HepG2 (cell line): Measurements from ENCODE around the gene MIDN. TPM values are rescaled to one million over a fixed set of nuclear protein-coding genes. Genes with fewer than 3 reads are reported as not detected.

Experiments used
- CEBPG ChIP-seq: IDR thresholded peaks from 2 replicates; pipeline ENCODE4 v1.6.1; 2016
- EED ChIP-seq: sonication (generic); formaldehyde crosslinking; IDR thresholded peaks from 2 replicates; pipeline ENCODE4 v1.5.0; 2020; ENCODE audit warnings: mild to moderate bottlenecking, missing genetic modification reagents
- HNF4G ChIP-seq, 2 experiments: sonication (generic) in 1 of 2; formaldehyde crosslinking in 1 of 2; IDR thresholded peaks; 2 replicates each; pipeline versions ENCODE4 v1.4.0 to v1.6.1; 2011 to 2020; ENCODE audit warnings: borderline replicate concordance in 2 of 2, low read depth in 2 of 2, mild to moderate bottlenecking in 2 of 2, low read length in 1 of 2, missing genetic modification reagents in 1 of 2, moderate library complexity in 1 of 2
- IKZF4 ChIP-seq: sonication (generic); formaldehyde crosslinking; IDR thresholded peaks from 2 replicates; pipeline ENCODE4 v1.5.1; 2020; ENCODE audit warnings: borderline replicate concordance, mild to moderate bottlenecking, low read depth, missing genetic modification reagents; ENCODE audit errors: not compliant biosample characterization
- MED8 ChIP-seq: sonication (generic); formaldehyde crosslinking; IDR thresholded peaks from 2 replicates; pipeline ENCODE4 v1.8.1; 2023; ENCODE audit warnings: mild to moderate bottlenecking, missing genetic modification reagents; ENCODE audit not compliant: insufficient replicate concordance
- SOX5 ChIP-seq: IDR thresholded peaks from 2 replicates; pipeline ENCODE4 v1.6.1; 2016; ENCODE audit warnings: borderline replicate concordance
- ZNF430 ChIP-seq: sonication (generic); formaldehyde crosslinking; IDR thresholded peaks from 2 replicates; pipeline ENCODE4 v1.9.0; 2021; ENCODE audit warnings: mild to moderate bottlenecking, missing genetic modification reagents
- polyA plus RNA-seq, 8 experiments: library from polyadenylated mRNA; depleted of rRNA in 3 of 8; stranded (reverse) in 7 of 8; unstranded in 1 of 8; fragments of >200 nt; fragmentation: Illumina TruSeq in 4 of 8; extraction: Trizol in 4 of 8; gene quantifications; 2 replicates each; pipeline versions ENCODE4 v1.2.1 to v1.2.3, GENCODE V29; 2011 to 2016; ENCODE audit warnings: low read depth in 4 of 8, missing spikeins in 1 of 8, mixed read lengths in 1 of 8; ENCODE audit not compliant: insufficient read depth in 1 of 8
- total RNA-seq, 5 experiments: library from RNA; depleted of rRNA; stranded (reverse); fragments of >200 nt; fragmentation: Illumina TruSeq; extraction: Trizol; gene quantifications; 2 replicates each; pipeline ENCODE4 v1.2.3, GENCODE V29; 2016; ENCODE audit warnings: low read depth in 1 of 5
- TF ChIP-seq, protein P1 (sequence below): sonication (generic); formaldehyde crosslinking; IDR thresholded peaks from 2 replicates; pipeline ENCODE4 v1.5.1; 2020; ENCODE audit warnings: mild to moderate bottlenecking, missing genetic modification reagents, moderate library complexity
- TF ChIP-seq, protein P2 (sequence below): sonication (generic); formaldehyde crosslinking; IDR thresholded peaks from 2 replicates; pipeline ENCODE4 v1.9.0; 2022; ENCODE audit warnings: low read depth, missing genetic modification reagents
- TF ChIP-seq, protein P3 (sequence below): sonication (generic); formaldehyde crosslinking; IDR thresholded peaks from 2 replicates; pipeline ENCODE4 v1.4.0; 2020; ENCODE audit warnings: missing genetic modification reagents
- TF ChIP-seq, protein P4 (sequence below): sonication (generic); formaldehyde crosslinking; conservative IDR thresholded peaks from 2 replicates; pipeline ENCODE4 v1.4.0; 2020; ENCODE audit warnings: missing genetic modification reagents

Gene MIDN
- total and polyA plus RNA-seq, 2 of the 13 experiments (the other 11 are each of a cell fraction or from before 2014, with no cell fraction given), result 8.4 to 18.0 TPM

DNA sequence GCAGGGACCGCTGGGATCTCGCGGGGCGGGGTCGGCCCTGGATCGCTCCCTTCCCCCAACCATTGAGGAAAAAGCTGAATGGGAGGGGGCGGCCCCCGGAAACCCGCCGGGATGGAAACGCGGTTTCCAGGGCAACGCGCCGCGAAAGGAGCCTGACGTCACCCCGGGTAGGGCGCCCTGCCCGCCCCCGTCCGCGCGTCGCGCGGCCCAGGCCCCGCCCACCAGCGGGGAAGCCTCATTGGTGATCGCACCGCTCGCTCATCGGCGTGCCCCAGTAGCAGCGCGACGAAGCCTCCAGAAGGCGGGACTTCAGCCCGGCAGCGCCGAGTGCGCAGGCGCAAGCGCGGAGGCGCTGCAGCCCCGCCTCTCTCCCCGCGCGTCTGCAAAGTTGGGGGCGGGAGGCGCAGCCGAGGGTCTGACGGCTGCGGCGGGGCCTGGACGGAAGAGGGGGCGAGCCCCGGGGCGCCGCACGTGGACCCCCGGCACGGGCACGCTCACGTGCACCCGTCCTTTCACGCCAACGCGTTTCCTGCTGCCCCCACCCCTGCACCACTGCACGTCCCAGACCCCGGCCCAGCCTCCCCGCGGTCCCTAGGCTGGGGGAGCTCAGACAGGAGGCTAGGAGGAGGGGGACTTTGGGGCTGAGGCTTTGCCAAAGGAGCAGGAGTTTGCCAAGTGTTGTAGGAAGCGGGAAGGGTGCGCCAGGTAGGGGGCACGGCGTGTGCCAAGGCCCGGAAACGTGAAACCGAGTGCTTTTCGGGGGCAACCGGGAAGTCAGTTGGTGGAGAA, 12.6 kb downstream of the MIDN start (continued):
- TF ChIP-seq, protein P1, sequence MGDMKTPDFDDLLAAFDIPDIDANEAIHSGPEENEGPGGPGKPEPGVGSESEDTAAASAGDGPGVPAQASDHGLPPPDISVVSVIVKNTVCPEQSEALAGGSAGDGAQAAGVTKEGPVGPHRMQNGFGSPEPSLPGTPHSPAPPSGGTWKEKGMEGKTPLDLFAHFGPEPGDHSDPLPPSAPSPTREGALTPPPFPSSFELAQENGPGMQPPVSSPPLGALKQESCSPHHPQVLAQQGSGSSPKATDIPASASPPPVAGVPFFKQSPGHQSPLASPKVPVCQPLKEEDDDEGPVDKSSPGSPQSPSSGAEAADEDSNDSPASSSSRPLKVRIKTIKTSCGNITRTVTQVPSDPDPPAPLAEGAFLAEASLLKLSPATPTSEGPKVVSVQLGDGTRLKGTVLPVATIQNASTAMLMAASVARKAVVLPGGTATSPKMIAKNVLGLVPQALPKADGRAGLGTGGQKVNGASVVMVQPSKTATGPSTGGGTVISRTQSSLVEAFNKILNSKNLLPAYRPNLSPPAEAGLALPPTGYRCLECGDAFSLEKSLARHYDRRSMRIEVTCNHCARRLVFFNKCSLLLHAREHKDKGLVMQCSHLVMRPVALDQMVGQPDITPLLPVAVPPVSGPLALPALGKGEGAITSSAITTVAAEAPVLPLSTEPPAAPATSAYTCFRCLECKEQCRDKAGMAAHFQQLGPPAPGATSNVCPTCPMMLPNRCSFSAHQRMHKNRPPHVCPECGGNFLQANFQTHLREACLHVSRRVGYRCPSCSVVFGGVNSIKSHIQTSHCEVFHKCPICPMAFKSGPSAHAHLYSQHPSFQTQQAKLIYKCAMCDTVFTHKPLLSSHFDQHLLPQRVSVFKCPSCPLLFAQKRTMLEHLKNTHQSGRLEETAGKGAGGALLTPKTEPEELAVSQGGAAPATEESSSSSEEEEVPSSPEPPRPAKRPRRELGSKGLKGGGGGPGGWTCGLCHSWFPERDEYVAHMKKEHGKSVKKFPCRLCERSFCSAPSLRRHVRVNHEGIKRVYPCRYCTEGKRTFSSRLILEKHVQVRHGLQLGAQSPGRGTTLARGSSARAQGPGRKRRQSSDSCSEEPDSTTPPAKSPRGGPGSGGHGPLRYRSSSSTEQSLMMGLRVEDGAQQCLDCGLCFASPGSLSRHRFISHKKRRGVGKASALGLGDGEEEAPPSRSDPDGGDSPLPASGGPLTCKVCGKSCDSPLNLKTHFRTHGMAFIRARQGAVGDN (CRISPR knock-in tag), result no peak; the same call in none of the 2 replicates
- TF ChIP-seq, protein P2, sequence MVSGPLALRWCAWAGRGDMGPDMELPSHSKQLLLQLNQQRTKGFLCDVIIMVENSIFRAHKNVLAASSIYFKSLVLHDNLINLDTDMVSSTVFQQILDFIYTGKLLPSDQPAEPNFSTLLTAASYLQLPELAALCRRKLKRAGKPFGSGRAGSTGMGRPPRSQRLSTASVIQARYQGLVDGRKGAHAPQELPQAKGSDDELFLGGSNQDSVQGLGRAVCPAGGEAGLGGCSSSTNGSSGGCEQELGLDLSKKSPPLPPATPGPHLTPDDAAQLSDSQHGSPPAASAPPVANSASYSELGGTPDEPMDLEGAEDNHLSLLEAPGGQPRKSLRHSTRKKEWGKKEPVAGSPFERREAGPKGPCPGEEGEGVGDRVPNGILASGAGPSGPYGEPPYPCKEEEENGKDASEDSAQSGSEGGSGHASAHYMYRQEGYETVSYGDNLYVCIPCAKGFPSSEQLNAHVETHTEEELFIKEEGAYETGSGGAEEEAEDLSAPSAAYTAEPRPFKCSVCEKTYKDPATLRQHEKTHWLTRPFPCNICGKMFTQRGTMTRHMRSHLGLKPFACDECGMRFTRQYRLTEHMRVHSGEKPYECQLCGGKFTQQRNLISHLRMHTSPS (CRISPR knock-in tag), result no peak
- no peak; the same call in 1 of the 2 replicates for TF ChIP-seq ZNF430 (CRISPR knock-in tag)
- no peak for TF ChIP-seq HNF4G (IDR thresholded peaks at IDR 0.05; ENCODE audit: borderline replicate concordance, low read depth, low read length)
- peak; percentile 33; the same call in 1 of the 2 replicates for TF ChIP-seq HNF4G (CRISPR knock-in tag; IDR thresholded peaks at IDR 0.05; ENCODE audit: borderline replicate concordance, low read depth)
- TF ChIP-seq SOX5 (CRISPR knock-in tag), result no peak
- no peak for TF ChIP-seq CEBPG (CRISPR knock-in tag)
- TF ChIP-seq, protein P3, sequence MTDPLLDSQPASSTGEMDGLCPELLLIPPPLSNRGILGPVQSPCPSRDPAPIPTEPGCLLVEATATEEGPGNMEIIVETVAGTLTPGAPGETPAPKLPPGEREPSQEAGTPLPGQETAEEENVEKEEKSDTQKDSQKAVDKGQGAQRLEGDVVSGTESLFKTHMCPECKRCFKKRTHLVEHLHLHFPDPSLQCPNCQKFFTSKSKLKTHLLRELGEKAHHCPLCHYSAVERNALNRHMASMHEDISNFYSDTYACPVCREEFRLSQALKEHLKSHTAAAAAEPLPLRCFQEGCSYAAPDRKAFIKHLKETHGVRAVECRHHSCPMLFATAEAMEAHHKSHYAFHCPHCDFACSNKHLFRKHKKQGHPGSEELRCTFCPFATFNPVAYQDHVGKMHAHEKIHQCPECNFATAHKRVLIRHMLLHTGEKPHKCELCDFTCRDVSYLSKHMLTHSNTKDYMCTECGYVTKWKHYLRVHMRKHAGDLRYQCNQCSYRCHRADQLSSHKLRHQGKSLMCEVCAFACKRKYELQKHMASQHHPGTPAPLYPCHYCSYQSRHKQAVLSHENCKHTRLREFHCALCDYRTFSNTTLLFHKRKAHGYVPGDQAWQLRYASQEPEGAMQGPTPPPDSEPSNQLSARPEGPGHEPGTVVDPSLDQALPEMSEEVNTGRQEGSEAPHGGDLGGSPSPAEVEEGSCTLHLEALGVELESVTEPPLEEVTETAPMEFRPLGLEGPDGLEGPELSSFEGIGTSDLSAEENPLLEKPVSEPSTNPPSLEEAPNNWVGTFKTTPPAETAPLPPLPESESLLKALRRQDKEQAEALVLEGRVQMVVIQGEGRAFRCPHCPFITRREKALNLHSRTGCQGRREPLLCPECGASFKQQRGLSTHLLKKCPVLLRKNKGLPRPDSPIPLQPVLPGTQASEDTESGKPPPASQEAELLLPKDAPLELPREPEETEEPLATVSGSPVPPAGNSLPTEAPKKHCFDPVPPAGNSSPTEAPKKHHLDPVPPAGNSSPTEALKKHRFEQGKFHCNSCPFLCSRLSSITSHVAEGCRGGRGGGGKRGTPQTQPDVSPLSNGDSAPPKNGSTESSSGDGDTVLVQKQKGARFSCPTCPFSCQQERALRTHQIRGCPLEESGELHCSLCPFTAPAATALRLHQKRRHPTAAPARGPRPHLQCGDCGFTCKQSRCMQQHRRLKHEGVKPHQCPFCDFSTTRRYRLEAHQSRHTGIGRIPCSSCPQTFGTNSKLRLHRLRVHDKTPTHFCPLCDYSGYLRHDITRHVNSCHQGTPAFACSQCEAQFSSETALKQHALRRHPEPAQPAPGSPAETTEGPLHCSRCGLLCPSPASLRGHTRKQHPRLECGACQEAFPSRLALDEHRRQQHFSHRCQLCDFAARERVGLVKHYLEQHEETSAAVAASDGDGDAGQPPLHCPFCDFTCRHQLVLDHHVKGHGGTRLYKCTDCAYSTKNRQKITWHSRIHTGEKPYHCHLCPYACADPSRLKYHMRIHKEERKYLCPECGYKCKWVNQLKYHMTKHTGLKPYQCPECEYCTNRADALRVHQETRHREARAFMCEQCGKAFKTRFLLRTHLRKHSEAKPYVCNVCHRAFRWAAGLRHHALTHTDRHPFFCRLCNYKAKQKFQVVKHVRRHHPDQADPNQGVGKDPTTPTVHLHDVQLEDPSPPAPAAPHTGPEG, result no peak
- TF ChIP-seq, protein P4, sequence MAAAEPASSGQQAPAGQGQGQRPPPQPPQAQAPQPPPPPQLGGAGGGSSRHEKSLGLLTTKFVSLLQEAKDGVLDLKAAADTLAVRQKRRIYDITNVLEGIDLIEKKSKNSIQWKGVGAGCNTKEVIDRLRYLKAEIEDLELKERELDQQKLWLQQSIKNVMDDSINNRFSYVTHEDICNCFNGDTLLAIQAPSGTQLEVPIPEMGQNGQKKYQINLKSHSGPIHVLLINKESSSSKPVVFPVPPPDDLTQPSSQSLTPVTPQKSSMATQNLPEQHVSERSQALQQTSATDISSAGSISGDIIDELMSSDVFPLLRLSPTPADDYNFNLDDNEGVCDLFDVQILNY, result peak; percentile 58; the same call in 1 of the 2 replicates
- TF ChIP-seq EED (CRISPR knock-in tag), result peak; percentile 51; the same call in 1 of the 2 replicates
- TF ChIP-seq MED8 (CRISPR knock-in tag), result no peak
- TF ChIP-seq IKZF4 (CRISPR knock-in tag), result no peak
